Gastrocnemius medialis (tissue), 4 donors: ENCODE measurements around the gene TMEM150B. TPM values are rescaled to one million over a fixed set of nuclear protein-coding genes. Genes with fewer than 3 reads are reported as not detected.

Experiments used
- ATAC-seq, 2 donors: fragments of 150-250 bp; one replicate each; pipeline ENCODE4 v1.9.1; 2016
- DNase-seq, 2 donors: peaks; one replicate each; pipeline ENCODE4 v3.0.0-alpha.2; 2019
- H3K27ac ChIP-seq, 4 donors: fragments of 200-600 bp; sonication (generic); 1 replicate in 1 of 4; 2 replicates in 3 of 4; pipeline ENCODE4 v1.5.1; 2016 to 2018; ENCODE audit warnings: mild to moderate bottlenecking in 2 of 4, moderate library complexity in 1 of 4
- H3K27me3 ChIP-seq, 3 donors: fragments of 200-600 bp; sonication (generic) in 2 of 3; 1 replicate in 1 of 3; 2 replicates in 2 of 3; pipeline versions ENCODE4 v1.5.1 to v1.6.0; 2016 to 2019; ENCODE audit warnings: mild to moderate bottlenecking in 1 of 3, moderate library complexity in 1 of 3
- H3K36me3 ChIP-seq, 2 donors: fragments of 200-600 bp; sonication (generic) in 1 of 2; one replicate each; pipeline ENCODE4 v1.5.1; 2017 to 2018
- H3K4me1 ChIP-seq, 2 donors: fragments of 200-600 bp; sonication (generic) in 1 of 2; one replicate each; pipeline ENCODE4 v1.5.1; 2016 to 2017; ENCODE audit warnings: mild to moderate bottlenecking in 2 of 2
- H3K4me3 ChIP-seq, 4 donors: fragments of 200-600 bp; sonication (generic) in 3 of 4; 1 replicate in 1 of 4; 2 replicates in 3 of 4; pipeline ENCODE4 v1.5.1; 2016 to 2019; ENCODE audit warnings: mild to moderate bottlenecking in 2 of 4
- H3K9me3 ChIP-seq, 3 donors: fragments of 200-600 bp; sonication (generic) in 2 of 3; 1 replicate in 1 of 3; 2 replicates in 2 of 3; pipeline ENCODE4 v1.5.1; 2016 to 2019
- CTCF ChIP-seq, 5 experiments: fragments of 450-650 bp in 3 of 5; fragments of 200-600 bp in 2 of 5; sonication (generic) in 2 of 5; IDR thresholded peaks in 4 of 5; conservative IDR thresholded peaks in 1 of 5; 1 replicate in 4 of 5; 2 replicates in 1 of 5; pipeline ENCODE4 v1.5.1; 2016 to 2019; ENCODE audit warnings: antibody characterized with exemption in 5 of 5, mild to moderate bottlenecking in 3 of 5, moderate library complexity in 3 of 5
- POLR2A ChIP-seq, 2 donors: fragments of 450-650 bp; IDR thresholded peaks; one replicate each; pipeline ENCODE4 v1.6.1; 2017; ENCODE audit warnings: antibody characterized with exemption in 2 of 2, mild to moderate bottlenecking in 2 of 2, moderate library complexity in 2 of 2
- in situ Hi-C, 4 donors: fragments of 200-750 bp; cut with MboI; loops; one replicate each; pipeline versions ENCODE4 v1.15.0 to v1.8.0; 2017; ENCODE audit warnings: low sequenced_read_pairs in 4 of 4
- intact Hi-C: fragments of 100-400 bp; cut with DNase I; formaldehyde crosslinking; loops from one replicate; pipeline ENCODE4 v1.15.1; 2023; ENCODE audit warnings: low total_unique reads
- total RNA-seq, 4 donors: library from RNA; depleted of rRNA; stranded (reverse); fragments of >200 nt; gene quantifications; one replicate each; pipeline versions ENCODE4 v1.1.0 to v1.2.3, GENCODE V29; 2016

Gene TMEM150B
- total RNA-seq, 4 donors from 2014 or later, result 0.40 to 3.3 TPM; not detected in 2

DNA sequence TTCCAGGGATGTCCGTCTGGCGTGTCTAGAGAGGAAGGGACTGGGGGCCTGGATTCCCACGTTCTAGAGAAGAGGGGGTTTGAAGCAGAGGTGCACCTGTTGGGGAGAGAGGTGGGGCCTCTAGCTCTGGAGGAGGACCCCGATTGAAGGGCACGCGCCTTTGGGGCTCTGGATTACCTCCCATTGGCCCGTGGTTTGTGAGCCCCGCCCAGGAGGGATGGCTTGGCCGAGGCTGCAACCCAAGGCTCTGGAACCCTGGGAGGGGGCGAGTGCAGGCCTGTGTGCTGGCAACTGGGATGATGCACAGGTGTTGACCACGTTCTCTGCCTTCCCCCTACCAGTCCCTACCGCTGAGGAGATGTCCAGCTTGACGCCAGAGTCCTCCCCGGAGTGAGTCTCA, 20.2 kb downstream of the TMEM150B start:
- no peaks in the 10 kb centered on the region for H3K27me3 ChIP-seq
- no peak overlapping the region for H3K4me3 ChIP-seq
- no peaks in the 10 kb centered on the region for H3K9me3 ChIP-seq
- peaks cover 0 to 4% of the 10 kb centered on the region in 2 donors for H3K4me1 ChIP-seq
- TF ChIP-seq POLR2A (IDR thresholded peaks at IDR 0.05), result no peak
- TF ChIP-seq CTCF (IDR thresholded peaks at IDR 0.05 in 4 of 5, conservative IDR thresholded peaks at IDR 0.05 in 1 of 5), result no peak
- DNase-seq, result no peak
- ATAC-seq, result no peak
- in situ Hi-C loops (no loop called here), intact Hi-C loops (no loop called here)
- H3K36me3 ChIP-seq, result no peaks in the 10 kb centered on the region
- no peak overlapping the region for H3K27ac ChIP-seq

- in situ Hi-C loops, result no loop called here
- peaks cover 0 to 4% of the 10 kb centered on the region in 2 donors for H3K4me1 ChIP-seq
- H3K4me3 ChIP-seq, result no peak overlapping the region
- H3K36me3 ChIP-seq, result no peaks in the 10 kb centered on the region
- H3K9me3 ChIP-seq, result no peaks in the 10 kb centered on the region
- H3K27ac ChIP-seq, result peak overlapping the region in 1 of 4 donors; percentile 13
- DNase-seq (peak in 1 of 2 donors; percentile 55), ATAC-seq (peak in 1 of 2 donors; percentile 72)
- intact Hi-C loops, result no loop called here
- no peak for TF ChIP-seq CTCF (IDR thresholded peaks at IDR 0.05 in 4 of 5, conservative IDR thresholded peaks at IDR 0.05 in 1 of 5)
- TF ChIP-seq POLR2A (IDR thresholded peaks at IDR 0.05), result no peak
- H3K27me3 ChIP-seq, result no peaks in the 10 kb centered on the region
Measured at GRCh38 chr19:55304279-55304978, 20.7 kb downstream of the TMEM150B start.

DNA sequence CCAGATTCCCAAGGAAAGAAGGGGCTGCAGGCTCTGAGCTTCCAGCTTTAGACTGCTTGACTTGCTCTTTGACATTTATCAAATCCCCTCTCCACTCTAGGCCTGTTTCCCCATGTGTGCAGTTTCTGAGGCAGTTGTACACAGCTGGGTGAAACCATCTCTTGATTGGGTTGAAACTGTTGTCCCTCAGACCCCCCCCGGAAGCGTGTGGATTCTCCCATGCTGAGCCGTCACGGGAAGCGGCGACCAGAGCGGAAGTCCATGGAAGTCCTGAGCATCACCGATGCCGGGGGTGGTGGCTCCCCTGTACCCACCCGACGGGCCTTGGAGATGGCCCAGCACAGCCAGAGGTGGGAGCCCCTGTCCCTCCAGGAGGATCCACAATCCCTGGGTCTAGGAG, 21.7 kb downstream of the TMEM150B start:
- ATAC-seq (no peak), DNase-seq (no peak)
- no peaks in the 10 kb centered on the region for H3K27me3 ChIP-seq
- TF ChIP-seq POLR2A (IDR thresholded peaks at IDR 0.05), result no peak
- TF ChIP-seq CTCF (IDR thresholded peaks at IDR 0.05 in 4 of 5, conservative IDR thresholded peaks at IDR 0.05 in 1 of 5), result no peak
- in situ Hi-C loops, result no loop called here
- intact Hi-C loops, result no loop called here
- peak overlapping the region in 1 of 4 donors; percentile 31 for H3K27ac ChIP-seq
- no peaks in the 10 kb centered on the region for H3K9me3 ChIP-seq
- peaks cover 0 to 4% of the 10 kb centered on the region in 2 donors for H3K4me1 ChIP-seq
- H3K4me3 ChIP-seq, result no peak overlapping the region
- H3K36me3 ChIP-seq, result no peaks in the 10 kb centered on the region

- in situ Hi-C loops (no loop called here), intact Hi-C loops (no loop called here)
- no peak for DNase-seq
- peaks cover 0 to 4% of the 10 kb centered on the region in 2 donors for H3K4me1 ChIP-seq
- H3K9me3 ChIP-seq, result no peaks in the 10 kb centered on the region
- TF ChIP-seq POLR2A (IDR thresholded peaks at IDR 0.05) (no peak), CTCF (IDR thresholded peaks at IDR 0.05 in 4 of 5, conservative IDR thresholded peaks at IDR 0.05 in 1 of 5) (no peak)
- ATAC-seq, result peak in 1 of 2 donors; percentile 18
- no peak overlapping the region for H3K27ac ChIP-seq
- peak overlapping the region in 1 of 4 donors; percentile 53 for H3K4me3 ChIP-seq
- no peaks in the 10 kb centered on the region for H3K36me3 ChIP-seq
- no peaks in the 10 kb centered on the region for H3K27me3 ChIP-seq
Measured at GRCh38 chr19:55302318-55302703, 22.8 kb downstream of the TMEM150B start.
